ENCODE data around the gene BZW1.
"Not testable (repeated sequence)": the region's sequence is repeated elsewhere in the genome, so short reads cannot be mapped to it uniquely, and the experiment has no call there.

BZW1 gene

GRCh38 chr2:200800458-200800857 lies 11.3 kb upstream of the BZW1 start:
- TF ChIP-seq EZH2 (optimal IDR thresholded peaks at IDR 0.05; ENCODE audit: low read depth, low read length) (no peak), EZH2phosphoT487 (IDR thresholded peaks at IDR 0.05; ENCODE audit: low read length) (no peak), CTCF (IDR thresholded peaks at IDR 0.05; ENCODE audit: low read length) (no peak)
- Histone ChIP-seq H2AFZ (ENCODE audit: low read length) (no peak overlapping the region), H3K9me2 (replicated peaks; ENCODE audit: insufficient read depth, low read length) (no peaks in the 10 kb centered on the region), H3K4me2 (ENCODE audit: low read depth, low read length) (no peak overlapping the region), H3K36me3 (replicated peaks; ENCODE audit: insufficient read depth, low read length) (no peaks in the 10 kb centered on the region), H3K9me3 (replicated peaks; ENCODE audit: insufficient read depth, low read length) (no peaks in the 10 kb centered on the region), H3F3A (ENCODE audit: insufficient read depth, low read length) (no peaks in the 10 kb centered on the region), H4K20me1 (ENCODE audit: insufficient read depth, low read length) (no peaks in the 10 kb centered on the region), H3K4me1 (ENCODE audit: low read length) (no peaks in the 10 kb centered on the region), H3K27ac (ENCODE audit: low read length) (no peak overlapping the region), H3K9ac (ENCODE audit: low read length) (no peak overlapping the region), H3K4me3 (ENCODE audit: low read length) (no peak overlapping the region), H3K79me2 (ENCODE audit: low read length) (no peaks in the 10 kb centered on the region), H3K27me3 (replicated peaks; ENCODE audit: insufficient read depth, low read length) (no peaks in the 10 kb centered on the region)
- no peak for DNase-seq

GRCh38 chr2:200801431-200801830 lies 10.3 kb upstream of the BZW1 start:
- not testable (repeated sequence) for H3K4me3 ChIP-seq (ENCODE audit: low read length); H2AFZ ChIP-seq (ENCODE audit: low read length); H3K27ac ChIP-seq (ENCODE audit: low read length); H3K4me1 ChIP-seq (ENCODE audit: low read length); H3F3A ChIP-seq (ENCODE audit: insufficient read depth, low read length); H3K9me3 ChIP-seq (replicated peaks; ENCODE audit: insufficient read depth, low read length); H4K20me1 ChIP-seq (ENCODE audit: insufficient read depth, low read length); DNase-seq; H3K9me2 ChIP-seq (replicated peaks; ENCODE audit: insufficient read depth, low read length); H3K79me2 ChIP-seq (ENCODE audit: low read length); H3K36me3 ChIP-seq (replicated peaks; ENCODE audit: insufficient read depth, low read length); H3K27me3 ChIP-seq (replicated peaks; ENCODE audit: insufficient read depth, low read length); H3K9ac ChIP-seq (ENCODE audit: low read length); H3K4me2 ChIP-seq (ENCODE audit: low read depth, low read length)

- no peak for TF ChIP-seq EZH2 (optimal IDR thresholded peaks at IDR 0.05; ENCODE audit: low read depth, low read length)
- TF ChIP-seq EZH2phosphoT487 (IDR thresholded peaks at IDR 0.05; ENCODE audit: low read length) = no peak
- no peak for TF ChIP-seq CTCF (IDR thresholded peaks at IDR 0.05; ENCODE audit: low read length)
- Histone ChIP-seq H3K9ac (ENCODE audit: low read length) (no peak overlapping the region), H3K9me2 (replicated peaks; ENCODE audit: insufficient read depth, low read length) (no peaks in the 10 kb centered on the region), H3K4me1 (ENCODE audit: low read length) (peaks cover 20% of the 10 kb centered on the region), H3K4me3 (ENCODE audit: low read length) (no peak overlapping the region), H2AFZ (ENCODE audit: low read length) (no peak overlapping the region), H3K4me2 (ENCODE audit: low read depth, low read length) (no peak overlapping the region), H3K9me3 (replicated peaks; ENCODE audit: insufficient read depth, low read length) (no peaks in the 10 kb centered on the region), H3K36me3 (replicated peaks; ENCODE audit: insufficient read depth, low read length) (no peaks in the 10 kb centered on the region), H4K20me1 (ENCODE audit: insufficient read depth, low read length) (peaks cover 8% of the 10 kb centered on the region; the same call in 1 of the 2 replicates), H3F3A (ENCODE audit: insufficient read depth, low read length) (peaks cover 23% of the 10 kb centered on the region), H3K27ac (ENCODE audit: low read length) (no peak overlapping the region), H3K27me3 (replicated peaks; ENCODE audit: insufficient read depth, low read length) (no peaks in the 10 kb centered on the region), H3K79me2 (ENCODE audit: low read length) (peaks cover 30% of the 10 kb centered on the region)
- DNase-seq = no peak
These were observed 2.0 kb upstream of the BZW1 start for GRCh38 chr2:200809506-200810251.

All from MM.1S (cell line).